ENCODE measurements around the gene SUCO.

DNA sequence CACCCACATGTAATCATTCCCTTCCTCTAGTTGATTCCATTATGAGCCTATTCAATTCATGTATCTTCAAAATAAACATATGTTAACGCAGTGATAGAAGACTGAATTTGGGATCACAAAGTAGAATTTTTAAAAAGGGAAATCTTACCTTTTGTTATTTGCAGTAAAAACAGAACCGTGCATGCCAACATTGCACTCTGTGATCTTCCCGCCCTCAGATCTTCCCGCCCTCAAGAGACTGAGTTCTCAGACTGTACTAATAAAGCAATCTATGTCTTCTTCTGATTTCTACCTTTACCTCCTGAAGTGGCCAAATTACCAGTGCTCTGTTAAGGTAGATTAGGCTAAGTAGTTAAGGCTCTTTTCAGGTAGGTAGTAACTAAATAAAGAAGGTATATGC, 3.6 kb upstream of the SUCO start:
- TF ChIP-seq, protein P1, sequence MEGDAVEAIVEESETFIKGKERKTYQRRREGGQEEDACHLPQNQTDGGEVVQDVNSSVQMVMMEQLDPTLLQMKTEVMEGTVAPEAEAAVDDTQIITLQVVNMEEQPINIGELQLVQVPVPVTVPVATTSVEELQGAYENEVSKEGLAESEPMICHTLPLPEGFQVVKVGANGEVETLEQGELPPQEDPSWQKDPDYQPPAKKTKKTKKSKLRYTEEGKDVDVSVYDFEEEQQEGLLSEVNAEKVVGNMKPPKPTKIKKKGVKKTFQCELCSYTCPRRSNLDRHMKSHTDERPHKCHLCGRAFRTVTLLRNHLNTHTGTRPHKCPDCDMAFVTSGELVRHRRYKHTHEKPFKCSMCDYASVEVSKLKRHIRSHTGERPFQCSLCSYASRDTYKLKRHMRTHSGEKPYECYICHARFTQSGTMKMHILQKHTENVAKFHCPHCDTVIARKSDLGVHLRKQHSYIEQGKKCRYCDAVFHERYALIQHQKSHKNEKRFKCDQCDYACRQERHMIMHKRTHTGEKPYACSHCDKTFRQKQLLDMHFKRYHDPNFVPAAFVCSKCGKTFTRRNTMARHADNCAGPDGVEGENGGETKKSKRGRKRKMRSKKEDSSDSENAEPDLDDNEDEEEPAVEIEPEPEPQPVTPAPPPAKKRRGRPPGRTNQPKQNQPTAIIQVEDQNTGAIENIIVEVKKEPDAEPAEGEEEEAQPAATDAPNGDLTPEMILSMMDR (IDR thresholded peaks at IDR 0.05), result no peak
- TF ChIP-seq CHD4 (IDR thresholded peaks at IDR 0.05; ENCODE audit: borderline replicate concordance) (no peak), MAFK (IDR thresholded peaks at IDR 0.05; ENCODE audit: partially characterized antibody) (no peak), FOSL2 (IDR thresholded peaks at IDR 0.05) (no peak), FOSL2 (CRISPR knock-in tag; IDR thresholded peaks at IDR 0.05) (no peak), POLR2A (IDR thresholded peaks at IDR 0.05; ENCODE audit: low read length) (no peak), POLR2AphosphoS2 (conservative IDR thresholded peaks at IDR 0.05; ENCODE audit: low read length) (no peak), RFX5 (IDR thresholded peaks at IDR 0.05) (no peak), TP53 (CRISPR knock-in tag; IDR thresholded peaks at IDR 0.05) (no peak), EHMT2 (IDR thresholded peaks at IDR 0.05; ENCODE audit: low read depth) (no peak)
- TF ChIP-seq, protein P2, sequence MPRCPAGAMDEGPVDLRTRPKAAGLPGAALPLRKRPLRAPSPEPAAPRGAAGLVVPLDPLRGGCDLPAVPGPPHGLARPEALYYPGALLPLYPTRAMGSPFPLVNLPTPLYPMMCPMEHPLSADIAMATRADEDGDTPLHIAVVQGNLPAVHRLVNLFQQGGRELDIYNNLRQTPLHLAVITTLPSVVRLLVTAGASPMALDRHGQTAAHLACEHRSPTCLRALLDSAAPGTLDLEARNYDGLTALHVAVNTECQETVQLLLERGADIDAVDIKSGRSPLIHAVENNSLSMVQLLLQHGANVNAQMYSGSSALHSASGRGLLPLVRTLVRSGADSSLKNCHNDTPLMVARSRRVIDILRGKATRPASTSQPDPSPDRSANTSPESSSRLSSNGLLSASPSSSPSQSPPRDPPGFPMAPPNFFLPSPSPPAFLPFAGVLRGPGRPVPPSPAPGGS (IDR thresholded peaks at IDR 0.05), result no peak

Measured in A549 (cell line).